Caco-2 (cell line): ENCODE data around the gene PLOD1. TPM values are rescaled to one million over a fixed set of nuclear protein-coding genes. Genes with fewer than 3 reads are reported as not detected.

ENCODE experiments used
- BruUV-seq: library from RNA; stranded (reverse); fragments of 400-500 nt; replicated peaks from 2 replicates; lab custom pipeline; 2021; lab: Mats Ljungman, UMichigan
- CTCF ChIA-PET: fragments of 300-600 bp; sonication (Branson Sonifier 250); formaldehyde crosslinking; loops from one replicate; lab custom pipeline; 2022; ENCODE audit warnings: antibody characterized with exemption; lab: Charles Lee
- POLR2A ChIA-PET: fragments of 300-600 bp; sonication (Branson Sonifier 250); formaldehyde crosslinking; loops from one replicate; lab custom pipeline; 2022; ENCODE audit warnings: antibody characterized with exemption; lab: Charles Lee
- DNase-seq, 2 experiments: peaks; one replicate each; pipeline versions ENCODE4 v3.0.0 to v3.0.0-alpha.2; 2020 to 2022
- H3K27me3 ChIP-seq: replicated peaks from 2 replicates; pipeline ENCODE4 v1.6.0; 2011; ENCODE audit warnings: low read length; ENCODE audit not compliant: control insufficient read depth, insufficient read depth
- H3K36me3 ChIP-seq: 2 replicates; pipeline ENCODE4 v1.5.1; 2011; ENCODE audit warnings: low read length; ENCODE audit not compliant: control insufficient read depth, insufficient read depth
- H3K4me1 ChIP-seq: fragments of 250-450 bp; sonication (Bioruptor Pico); 2 replicates; pipeline ENCODE4 v1.5.1; 2020; ENCODE audit warnings: mild to moderate bottlenecking
- H3K4me3 ChIP-seq: 2 replicates; pipeline ENCODE4 v1.5.1; 2011; ENCODE audit warnings: low read depth, mild to moderate bottlenecking, control low read depth, low read length
- H3K9me3 ChIP-seq: fragments of 250-450 bp; sonication (Bioruptor Pico); 2 replicates; pipeline ENCODE4 v1.5.1; 2020; ENCODE audit warnings: mild to moderate bottlenecking, moderate library complexity
- H3K27ac Mint-ChIP-seq: one replicate; pipeline ENCODE4 v1.8.0; 2022; ENCODE audit warnings: mixed read lengths; ENCODE audit not compliant: unreplicated experiment
- H3K27me3 Mint-ChIP-seq: one replicate; pipeline ENCODE4 v1.8.0; 2022; ENCODE audit warnings: mixed read lengths; ENCODE audit not compliant: insufficient read depth, unreplicated experiment
- H3K36me3 Mint-ChIP-seq: one replicate; pipeline ENCODE4 v1.8.0; 2022; ENCODE audit warnings: mild to moderate bottlenecking, mixed read lengths; ENCODE audit not compliant: insufficient read depth, unreplicated experiment
- H3K4me1 Mint-ChIP-seq: one replicate; pipeline ENCODE4 v1.8.0; 2022; ENCODE audit warnings: low read depth, mixed read lengths; ENCODE audit not compliant: unreplicated experiment
- H3K4me3 Mint-ChIP-seq: one replicate; pipeline ENCODE4 v1.8.0; 2022; ENCODE audit warnings: mild to moderate bottlenecking, moderate library complexity, mixed read lengths; ENCODE audit not compliant: unreplicated experiment
- H3K9me3 Mint-ChIP-seq: one replicate; pipeline ENCODE4 v1.8.0; 2022; ENCODE audit warnings: mixed read lengths; ENCODE audit not compliant: unreplicated experiment
- intact Hi-C: fragments of 100-400 bp; cut with micrococcal nuclease; formaldehyde crosslinking; loops from one replicate; pipeline ENCODE4 v1.10.0; 2022; ENCODE audit not compliant: unreplicated experiment
- total RNA-seq: library from RNA; stranded (reverse); gene quantifications from 2 replicates; pipeline ENCODE4 v1.2.3, GENCODE V29; 2022
- TF ChIP-seq, protein P1 (sequence below), 2 experiments: fragments of 200-600 bp in 1 of 2; IDR thresholded peaks; 1 replicate in 1 of 2; 2 replicates in 1 of 2; pipeline versions ENCODE4 v1.5.1 to v1.8.0; 2011 to 2022; ENCODE audit warnings: antibody characterized with exemption in 1 of 2, control low read depth in 1 of 2, inconsistent platforms in 1 of 2, low read depth in 1 of 2, low read length in 1 of 2, mild to moderate bottlenecking in 1 of 2, moderate library complexity in 1 of 2; ENCODE audit not compliant: insufficient read depth in 1 of 2, severe bottlenecking in 1 of 2, unreplicated experiment in 1 of 2

Gene PLOD1
- total RNA-seq, 1 experiment from 2014 or later, result 89.3 TPM

DNA sequence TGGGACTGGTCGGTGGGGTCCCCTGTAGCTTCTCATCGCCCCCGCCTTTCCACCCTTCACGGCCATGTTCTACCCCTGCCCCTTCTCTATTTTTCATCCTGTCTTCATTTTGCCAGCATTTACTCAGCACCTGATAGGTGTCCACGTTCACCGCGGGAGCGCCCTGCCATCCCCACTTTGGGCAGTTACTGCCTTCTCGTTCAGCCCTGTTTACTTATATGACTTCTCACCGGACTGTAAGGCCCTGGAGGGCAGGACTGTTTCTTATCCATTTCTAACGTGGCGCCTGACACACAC is 46.1 kb downstream of the PLOD1 start:
- no peak for DNase-seq

DNA sequence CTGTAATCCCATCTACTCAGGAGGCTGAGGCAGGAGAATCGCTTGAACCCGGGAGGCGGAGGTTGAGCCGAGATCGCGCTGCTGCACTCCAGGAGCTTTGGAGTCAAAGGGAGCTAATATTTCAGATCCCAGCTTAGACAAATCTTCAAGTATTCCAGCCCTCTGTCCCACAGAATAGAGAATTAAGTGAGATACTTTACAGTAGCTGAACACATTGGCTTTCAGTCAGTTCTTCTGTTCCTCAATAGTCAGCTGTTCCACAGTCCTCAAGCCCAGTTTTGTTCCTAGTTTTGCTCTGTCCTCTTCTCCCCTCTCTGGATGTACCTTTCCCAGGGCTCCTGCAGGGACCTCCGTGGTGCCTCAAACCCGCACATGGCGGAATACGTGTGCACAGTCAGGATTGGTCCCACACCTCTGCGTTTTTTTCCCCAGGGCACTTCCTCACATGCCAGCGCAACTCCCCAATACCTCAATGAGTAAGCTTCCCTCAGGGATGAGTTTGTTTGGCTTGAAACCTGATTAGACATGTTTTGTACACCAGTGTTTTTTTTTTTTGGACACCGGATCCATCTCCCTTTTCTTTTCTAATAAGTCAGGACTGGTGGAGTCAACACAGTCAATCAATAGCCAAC is 47.0 kb downstream of the PLOD1 start:
- TF ChIP-seq, protein P1, sequence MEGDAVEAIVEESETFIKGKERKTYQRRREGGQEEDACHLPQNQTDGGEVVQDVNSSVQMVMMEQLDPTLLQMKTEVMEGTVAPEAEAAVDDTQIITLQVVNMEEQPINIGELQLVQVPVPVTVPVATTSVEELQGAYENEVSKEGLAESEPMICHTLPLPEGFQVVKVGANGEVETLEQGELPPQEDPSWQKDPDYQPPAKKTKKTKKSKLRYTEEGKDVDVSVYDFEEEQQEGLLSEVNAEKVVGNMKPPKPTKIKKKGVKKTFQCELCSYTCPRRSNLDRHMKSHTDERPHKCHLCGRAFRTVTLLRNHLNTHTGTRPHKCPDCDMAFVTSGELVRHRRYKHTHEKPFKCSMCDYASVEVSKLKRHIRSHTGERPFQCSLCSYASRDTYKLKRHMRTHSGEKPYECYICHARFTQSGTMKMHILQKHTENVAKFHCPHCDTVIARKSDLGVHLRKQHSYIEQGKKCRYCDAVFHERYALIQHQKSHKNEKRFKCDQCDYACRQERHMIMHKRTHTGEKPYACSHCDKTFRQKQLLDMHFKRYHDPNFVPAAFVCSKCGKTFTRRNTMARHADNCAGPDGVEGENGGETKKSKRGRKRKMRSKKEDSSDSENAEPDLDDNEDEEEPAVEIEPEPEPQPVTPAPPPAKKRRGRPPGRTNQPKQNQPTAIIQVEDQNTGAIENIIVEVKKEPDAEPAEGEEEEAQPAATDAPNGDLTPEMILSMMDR (IDR thresholded peaks at IDR 0.05; ENCODE audit: insufficient read depth in 1 of 2, low read depth in 1 of 2, low read length in 1 of 2, severe bottlenecking in 1 of 2, unreplicated experiment in 1 of 2), result no peak
- peaks cover 2% of the 10 kb centered on the region for H3K36me3 ChIP-seq
- peak overlapping the region; percentile 99 for H3K4me3 Mint-ChIP-seq
- H3K4me1 Mint-ChIP-seq, result peaks cover 27% of the 10 kb centered on the region
- H3K9me3 Mint-ChIP-seq, result no peaks in the 10 kb centered on the region
- peaks cover 58% of the 10 kb centered on the region for H3K36me3 Mint-ChIP-seq
- H3K27ac Mint-ChIP-seq, result peak overlapping the region; percentile 99
- ChIA-PET POLR2A (interaction anchor here (2.6 kb wide), 1 partner anchor 38 kb away, joined by 29 read pairs; the partner anchor contains the start of gene MIIP), CTCF (no interaction called here)
- no peaks in the 10 kb centered on the region for H3K27me3 ChIP-seq
- intact Hi-C loops, result no loop called here
- H3K4me3 ChIP-seq, result peak overlapping the region; percentile 71; the same call in 1 of the 2 replicates
- peaks cover 35% of the 10 kb centered on the region for H3K4me1 ChIP-seq
- BruUV-seq, result no TSS peak
- no peaks in the 10 kb centered on the region for H3K27me3 Mint-ChIP-seq
- H3K9me3 ChIP-seq, result no peaks in the 10 kb centered on the region
- no peak for DNase-seq

More for the DNA sequence above, 46.1 kb downstream of the PLOD1 start:
- ChIA-PET CTCF (interaction anchor here (1.3 to 1.7 kb wide), 2 partner anchors 13 to 38 kb away, joined by 3 to 9 read pairs; no protein-coding TSS in a partner anchor), POLR2A (interaction anchor here (0.5 to 2.6 kb wide), 4 partner anchors 15 to 245 kb away, joined by 3 to 57 read pairs (median 16); partner anchors contain the start of genes AGTRAP and MIIP)
- BruUV-seq, result TSS peak; percentile 40
- intact Hi-C loops, result loop anchor here (1.0 kb wide), 1 partner anchor 71 kb away; no protein-coding TSS in a partner anchor
- peaks cover 21% of the 10 kb centered on the region for H3K4me1 Mint-ChIP-seq
- H3K4me1 ChIP-seq, result peaks cover 35% of the 10 kb centered on the region
- no peaks in the 10 kb centered on the region for H3K27me3 Mint-ChIP-seq
- TF ChIP-seq, protein P1 (IDR thresholded peaks at IDR 0.05; ENCODE audit: insufficient read depth in 1 of 2, low read depth in 1 of 2, low read length in 1 of 2, severe bottlenecking in 1 of 2, unreplicated experiment in 1 of 2), result no peak
- peak overlapping the region; percentile 99 for H3K4me3 Mint-ChIP-seq
- H3K27ac Mint-ChIP-seq, result peak overlapping the region; percentile 99
- H3K4me3 ChIP-seq, result peak overlapping the region; percentile 71
- no peaks in the 10 kb centered on the region for H3K27me3 ChIP-seq
- peaks cover 2% of the 10 kb centered on the region for H3K36me3 ChIP-seq
- no peaks in the 10 kb centered on the region for H3K9me3 Mint-ChIP-seq
- peaks cover 53% of the 10 kb centered on the region for H3K36me3 Mint-ChIP-seq
- H3K9me3 ChIP-seq, result no peaks in the 10 kb centered on the region

DNA sequence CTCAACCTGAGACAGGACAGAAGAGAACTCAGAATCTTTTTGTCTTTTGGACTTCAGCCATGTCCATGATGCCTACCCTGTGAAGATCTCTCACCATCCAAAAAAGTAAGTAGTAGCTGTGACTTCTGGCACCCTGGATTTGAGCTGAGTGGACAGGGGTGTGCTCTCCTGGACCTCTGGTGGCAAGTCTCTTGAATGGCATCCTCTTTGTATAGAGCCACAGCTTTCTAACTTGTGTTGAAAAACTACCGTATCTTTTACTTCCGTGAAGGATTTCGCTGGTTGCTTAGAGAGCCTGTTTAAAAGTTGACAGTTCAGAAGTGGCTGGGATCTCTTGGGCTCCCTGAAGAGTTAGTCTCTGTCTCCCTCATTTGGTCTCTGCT is 47.5 kb downstream of the PLOD1 start:
- H3K4me3 ChIP-seq, result no peak overlapping the region
- Mint-ChIP-seq H3K27me3 (no peaks in the 10 kb centered on the region), H3K27ac (no peak overlapping the region), H3K36me3 (peaks cover 63% of the 10 kb centered on the region), H3K9me3 (no peaks in the 10 kb centered on the region), H3K4me3 (peak overlapping the region; percentile 99), H3K4me1 (peaks cover 27% of the 10 kb centered on the region)
- H3K36me3 ChIP-seq, result peaks cover 2% of the 10 kb centered on the region
- ChIA-PET CTCF (no interaction called here), POLR2A (interaction anchor here (2.6 kb wide), 1 partner anchor 37 kb away, joined by 29 read pairs; the partner anchor contains the start of gene MIIP)
- TF ChIP-seq, protein P1 (IDR thresholded peaks at IDR 0.05; ENCODE audit: insufficient read depth in 1 of 2, low read depth in 1 of 2, low read length in 1 of 2, severe bottlenecking in 1 of 2, unreplicated experiment in 1 of 2), result no peak
- peaks cover 34% of the 10 kb centered on the region for H3K4me1 ChIP-seq
- no peak for DNase-seq
- no peaks in the 10 kb centered on the region for H3K27me3 ChIP-seq
- BruUV-seq, result no TSS peak
- H3K9me3 ChIP-seq, result no peaks in the 10 kb centered on the region
- intact Hi-C loops, result no loop called here
